ENCODE results near the gene PRAMEF18.
"Not testable (repeated sequence)": the region's sequence is repeated elsewhere in the genome, so short reads cannot be mapped to it uniquely, and the experiment has no call there.

DNA sequence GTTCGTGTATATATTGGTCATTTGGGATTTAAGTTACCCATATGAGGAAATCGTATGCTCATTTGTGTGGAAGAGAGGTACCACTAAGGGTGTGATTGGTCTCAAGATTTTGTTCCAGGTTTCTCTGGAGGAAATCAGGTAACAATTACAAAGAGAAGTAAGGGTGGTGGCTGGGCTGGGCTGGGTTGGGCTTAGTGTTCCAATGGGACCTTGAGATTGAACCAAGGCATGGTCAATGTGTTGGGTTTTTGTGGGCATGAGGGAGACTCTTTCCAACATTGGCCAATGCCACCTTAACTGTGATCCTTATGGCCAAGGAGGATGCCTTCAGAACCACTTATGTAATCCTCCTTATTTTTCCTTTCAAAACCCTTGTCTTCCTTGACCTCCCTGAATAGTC, 4.6 kb upstream of the PRAMEF18 start:
- TF ChIP-seq, protein P1, sequence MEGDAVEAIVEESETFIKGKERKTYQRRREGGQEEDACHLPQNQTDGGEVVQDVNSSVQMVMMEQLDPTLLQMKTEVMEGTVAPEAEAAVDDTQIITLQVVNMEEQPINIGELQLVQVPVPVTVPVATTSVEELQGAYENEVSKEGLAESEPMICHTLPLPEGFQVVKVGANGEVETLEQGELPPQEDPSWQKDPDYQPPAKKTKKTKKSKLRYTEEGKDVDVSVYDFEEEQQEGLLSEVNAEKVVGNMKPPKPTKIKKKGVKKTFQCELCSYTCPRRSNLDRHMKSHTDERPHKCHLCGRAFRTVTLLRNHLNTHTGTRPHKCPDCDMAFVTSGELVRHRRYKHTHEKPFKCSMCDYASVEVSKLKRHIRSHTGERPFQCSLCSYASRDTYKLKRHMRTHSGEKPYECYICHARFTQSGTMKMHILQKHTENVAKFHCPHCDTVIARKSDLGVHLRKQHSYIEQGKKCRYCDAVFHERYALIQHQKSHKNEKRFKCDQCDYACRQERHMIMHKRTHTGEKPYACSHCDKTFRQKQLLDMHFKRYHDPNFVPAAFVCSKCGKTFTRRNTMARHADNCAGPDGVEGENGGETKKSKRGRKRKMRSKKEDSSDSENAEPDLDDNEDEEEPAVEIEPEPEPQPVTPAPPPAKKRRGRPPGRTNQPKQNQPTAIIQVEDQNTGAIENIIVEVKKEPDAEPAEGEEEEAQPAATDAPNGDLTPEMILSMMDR (optimal IDR thresholded peaks at IDR 0.05 in 1 of 3, IDR thresholded peaks at IDR 0.05 in 1 of 3, conservative IDR thresholded peaks at IDR 0.05 in 1 of 3; ENCODE audit: extremely low read depth in 1 of 3, insufficient read depth in 2 of 3, low read length in 3 of 3), result not testable (repeated sequence)
- not testable (repeated sequence) for TF ChIP-seq EZH2 (IDR thresholded peaks at IDR 0.05; ENCODE audit: low read length)
